ENCODE results near the gene FRK.
"Not testable (repeated sequence)": the region's sequence is repeated elsewhere in the genome, so short reads cannot be mapped to it uniquely, and the experiment has no call there.

FRK gene

GRCh38 chr6:116003668-116004067 lies 57.0 kb downstream of the FRK start:
- DNase-seq: no peak

GRCh38 chr6:116002756-116003155 lies 57.9 kb downstream of the FRK start:
- no peak for DNase-seq

- no peak for DNase-seq
These were observed 61.5 kb downstream of the FRK start for GRCh38 chr6:115999235-115999634.

- DNase-seq: no peak
These were observed 62.6 kb downstream of the FRK start for GRCh38 chr6:115997990-115998585.

GRCh38 chr6:115986026-115986425 lies 74.7 kb downstream of the FRK start:
- DNase-seq: no peak

- no peak for DNase-seq
These were observed 75.9 kb downstream of the FRK start for GRCh38 chr6:115984809-115985208.

GRCh38 chr6:115983998-115984397 lies 76.7 kb downstream of the FRK start:
- DNase-seq: no peak

GRCh38 chr6:115982453-115982852 lies 78.2 kb downstream of the FRK start:
- DNase-seq: no peak

- DNase-seq: no peak
These were observed 83.5 kb downstream of the FRK start for GRCh38 chr6:115977220-115977619.

GRCh38 chr6:115976321-115976870 lies 84.3 kb downstream of the FRK start:
- DNase-seq: no peak

GRCh38 chr6:115972679-115973078 lies 88.0 kb downstream of the FRK start:
- DNase-seq: no peak

GRCh38 chr6:115971785-115972184 lies 88.9 kb downstream of the FRK start:
- DNase-seq: no peak

- DNase-seq: no peak
These were observed 90.8 kb downstream of the FRK start for GRCh38 chr6:115969930-115970273.

GRCh38 chr6:115969207-115969929 lies 91.3 kb downstream of the FRK start:
- DNase-seq: no peak

GRCh38 chr6:115960286-115960685 lies 100.4 kb downstream of the FRK start:
- not testable (repeated sequence) for DNase-seq

GRCh38 chr6:115958958-115959357 lies 101.7 kb downstream of the FRK start:
- DNase-seq: no peak

- DNase-seq: no peak
These were observed 106.0 kb downstream of the FRK start for GRCh38 chr6:115954740-115955139.

- DNase-seq: no peak
These were observed 111.9 kb downstream of the FRK start for GRCh38 chr6:115948751-115949150.

- no peak for DNase-seq
These were observed 112.6 kb downstream of the FRK start for GRCh38 chr6:115947966-115948541.

GRCh38 chr6:115945812-115946211 lies 114.9 kb downstream of the FRK start:
- DNase-seq: no peak

- no peak for DNase-seq
These were observed 115.4 kb downstream of the FRK start for GRCh38 chr6:115945306-115945705.

- DNase-seq: not testable (repeated sequence)
These were observed 115.9 kb downstream of the FRK start for GRCh38 chr6:115944829-115945228.

- not testable (repeated sequence) for DNase-seq
These were observed 123.2 kb downstream of the FRK start for GRCh38 chr6:115937502-115937901.

- DNase-seq: no peak
These were observed 125.3 kb downstream of the FRK start for GRCh38 chr6:115935361-115935760.

Data from inflammatory macrophage treated with lipopolysaccharide for 1 hour (primary cell).